LoVo (cell line): ENCODE data around the gene BMPER.

Source experiments
- DNase-seq: peaks from one replicate; pipeline ENCODE4 v3.0.0-alpha.2; 2016; ENCODE audit warnings: low spot score

BMPER gene

GRCh38 chr7:34064519-34065158 is 159.3 kb downstream of the BMPER start:
- DNase-seq, result no peak

- no peak for DNase-seq
These were observed 161.1 kb downstream of the BMPER start for GRCh38 chr7:34066411-34066810.

- DNase-seq, result no peak
These were observed 161.9 kb downstream of the BMPER start for GRCh38 chr7:34067005-34067778.

- DNase-seq, result peak; percentile 25
These were observed 164.3 kb downstream of the BMPER start for GRCh38 chr7:34069676-34070075.

- no peak for DNase-seq
These were observed 165.4 kb downstream of the BMPER start for GRCh38 chr7:34070511-34071323.

GRCh38 chr7:34073676-34074075 is 168.3 kb downstream of the BMPER start:
- DNase-seq, result no peak

- DNase-seq, result no peak
These were observed 169.1 kb downstream of the BMPER start for GRCh38 chr7:34074421-34074820.

GRCh38 chr7:34075523-34076370 is 170.4 kb downstream of the BMPER start:
- DNase-seq, result no peak

GRCh38 chr7:34077168-34077567 is 171.8 kb downstream of the BMPER start:
- no peak for DNase-seq

GRCh38 chr7:34078864-34079263 is 173.5 kb downstream of the BMPER start:
- no peak for DNase-seq

- no peak for DNase-seq
These were observed 175.2 kb downstream of the BMPER start for GRCh38 chr7:34080513-34080912.

GRCh38 chr7:34081935-34082334 is 176.6 kb downstream of the BMPER start:
- no peak for DNase-seq

GRCh38 chr7:34083440-34083839 is 178.1 kb downstream of the BMPER start:
- DNase-seq, result no peak

GRCh38 chr7:34084651-34085050 is 179.3 kb downstream of the BMPER start:
- DNase-seq, result no peak

GRCh38 chr7:34086064-34086463 is 180.7 kb downstream of the BMPER start:
- DNase-seq, result no peak

- no peak for DNase-seq
These were observed 181.6 kb downstream of the BMPER start for GRCh38 chr7:34086981-34087380.

- DNase-seq, result no peak
These were observed 182.9 kb downstream of the BMPER start for GRCh38 chr7:34087892-34088891.

- no peak for DNase-seq
These were observed 185.5 kb downstream of the BMPER start for GRCh38 chr7:34090816-34091215.

GRCh38 chr7:34091321-34091917 is 186.1 kb downstream of the BMPER start:
- DNase-seq, result peak; percentile 34

GRCh38 chr7:34093276-34093675 is 187.9 kb downstream of the BMPER start:
- DNase-seq, result no peak
